ENCODE results near the gene HARS1. TPM values are rescaled to one million over a fixed set of nuclear protein-coding genes. Genes with fewer than 3 reads are reported as not detected.

Gene HARS1
- total RNA-seq, 2 donors from 2014 or later = 41.0 to 66.1 TPM

DNA sequence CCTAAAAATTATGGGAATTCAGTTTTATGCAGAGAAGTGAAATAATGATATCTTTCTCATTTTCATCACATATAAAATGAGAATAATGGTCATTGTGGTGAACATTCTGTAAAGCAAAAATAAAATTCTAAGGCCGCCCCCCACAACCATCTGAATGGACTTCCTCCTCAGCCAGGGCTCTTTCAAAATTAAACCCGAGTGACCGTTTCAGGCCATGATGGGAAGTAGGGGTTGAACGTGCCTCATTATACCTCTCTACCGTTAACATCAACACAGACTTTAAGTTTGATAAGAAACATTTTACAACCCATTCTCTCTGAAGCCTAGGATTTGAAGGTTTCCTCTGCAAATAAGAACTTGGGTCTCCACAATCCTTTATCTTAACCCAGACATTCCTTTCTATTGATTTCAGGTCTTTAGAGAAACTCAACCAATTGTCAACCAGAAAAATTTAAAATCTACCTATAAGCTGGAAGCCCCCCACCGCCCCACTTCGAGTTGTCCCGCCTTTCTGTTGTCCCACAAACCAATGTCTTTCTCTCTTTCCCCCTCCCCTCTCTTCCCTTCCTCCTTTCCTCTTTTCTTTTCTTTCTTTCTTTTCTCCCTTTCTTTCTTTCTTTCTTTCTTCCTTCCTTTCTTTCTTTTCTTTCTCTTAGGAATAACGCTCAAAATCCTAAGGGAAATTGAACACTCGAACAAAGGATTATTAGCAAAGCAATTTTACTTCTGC, 53.6 kb downstream of the HARS1 start:
- Histone ChIP-seq H3K9me3 (no peaks in the 10 kb centered on the region), H3K4me3 (no peak overlapping the region), H3K36me3 (no peaks in the 10 kb centered on the region), H3K27me3 (no peaks in the 10 kb centered on the region), H3K9ac (ENCODE audit: low read depth in 2 of 2, low read length in 2 of 2) (no peak overlapping the region), H3K4me1 (no peaks in the 10 kb centered on the region), H3K27ac (no peak overlapping the region)
- intact Hi-C loops (cut with DNase I) = loop anchor here (5.0 kb wide), 1 partner anchor 265 kb away; no protein-coding TSS in a partner anchor
- no peak for DNase-seq
- TF ChIP-seq, protein P1, sequence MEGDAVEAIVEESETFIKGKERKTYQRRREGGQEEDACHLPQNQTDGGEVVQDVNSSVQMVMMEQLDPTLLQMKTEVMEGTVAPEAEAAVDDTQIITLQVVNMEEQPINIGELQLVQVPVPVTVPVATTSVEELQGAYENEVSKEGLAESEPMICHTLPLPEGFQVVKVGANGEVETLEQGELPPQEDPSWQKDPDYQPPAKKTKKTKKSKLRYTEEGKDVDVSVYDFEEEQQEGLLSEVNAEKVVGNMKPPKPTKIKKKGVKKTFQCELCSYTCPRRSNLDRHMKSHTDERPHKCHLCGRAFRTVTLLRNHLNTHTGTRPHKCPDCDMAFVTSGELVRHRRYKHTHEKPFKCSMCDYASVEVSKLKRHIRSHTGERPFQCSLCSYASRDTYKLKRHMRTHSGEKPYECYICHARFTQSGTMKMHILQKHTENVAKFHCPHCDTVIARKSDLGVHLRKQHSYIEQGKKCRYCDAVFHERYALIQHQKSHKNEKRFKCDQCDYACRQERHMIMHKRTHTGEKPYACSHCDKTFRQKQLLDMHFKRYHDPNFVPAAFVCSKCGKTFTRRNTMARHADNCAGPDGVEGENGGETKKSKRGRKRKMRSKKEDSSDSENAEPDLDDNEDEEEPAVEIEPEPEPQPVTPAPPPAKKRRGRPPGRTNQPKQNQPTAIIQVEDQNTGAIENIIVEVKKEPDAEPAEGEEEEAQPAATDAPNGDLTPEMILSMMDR (IDR thresholded peaks at IDR 0.05) = no peak

DNA sequence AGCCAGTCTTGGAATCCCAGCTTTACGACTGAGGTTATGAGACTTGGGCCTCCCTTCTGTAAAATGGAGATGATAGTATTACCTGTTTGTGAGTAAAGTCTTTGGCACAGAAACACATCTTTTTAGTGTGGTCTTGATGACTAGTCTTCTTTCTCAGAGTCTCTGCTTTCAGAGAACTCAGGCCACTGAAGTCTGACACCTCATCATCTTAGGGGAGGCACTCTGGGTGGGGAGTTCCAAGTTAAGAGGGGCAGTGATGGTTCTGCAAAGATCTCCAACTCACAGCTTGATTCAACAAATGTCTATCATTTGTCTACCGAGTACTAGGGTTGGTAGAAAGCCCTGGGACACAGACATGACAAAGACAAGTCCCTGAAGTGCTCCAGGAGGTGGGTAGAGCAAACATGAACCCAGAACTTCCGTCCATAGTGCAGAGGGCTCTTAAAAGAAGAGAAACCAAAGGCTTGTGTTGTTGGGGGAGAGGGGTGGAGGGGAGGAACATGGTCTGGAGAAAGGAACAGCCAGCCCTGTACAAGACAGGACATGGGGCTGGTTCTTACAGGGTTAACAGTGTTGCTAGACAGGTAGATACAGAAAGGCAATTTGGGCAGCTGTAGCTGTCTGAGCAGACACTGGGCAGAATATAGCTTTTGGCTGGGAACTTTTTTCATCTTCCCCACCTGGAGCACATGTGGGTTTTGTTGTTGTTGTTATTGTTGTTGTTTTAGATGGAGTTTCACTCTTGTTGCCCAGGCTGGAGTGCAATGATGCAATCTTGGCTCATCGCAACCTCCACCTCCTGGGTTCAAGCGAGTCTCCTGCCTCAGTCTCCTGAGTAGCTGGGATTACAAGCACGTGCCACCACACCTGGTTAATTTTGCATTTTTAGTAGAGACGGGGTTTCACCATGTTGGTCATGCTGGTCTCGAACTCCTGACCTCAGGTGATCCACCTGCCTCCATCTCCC, 55.6 kb downstream of the HARS1 start:
- Histone ChIP-seq H3K9me3 (no peaks in the 10 kb centered on the region), H3K4me3 (no peak overlapping the region), H3K36me3 (no peaks in the 10 kb centered on the region), H3K27me3 (no peaks in the 10 kb centered on the region), H3K9ac (ENCODE audit: low read depth in 2 of 2, low read length in 2 of 2) (no peak overlapping the region), H3K4me1 (peaks cover 4% of the 10 kb centered on the region), H3K27ac (no peak overlapping the region)
- DNase-seq = no peak
- intact Hi-C loops (cut with DNase I) = loop anchor here (5.0 kb wide), 1 partner anchor 263 kb away; no protein-coding TSS in a partner anchor
- TF ChIP-seq, protein P1 (IDR thresholded peaks at IDR 0.05) = peak; percentile 13

DNA sequence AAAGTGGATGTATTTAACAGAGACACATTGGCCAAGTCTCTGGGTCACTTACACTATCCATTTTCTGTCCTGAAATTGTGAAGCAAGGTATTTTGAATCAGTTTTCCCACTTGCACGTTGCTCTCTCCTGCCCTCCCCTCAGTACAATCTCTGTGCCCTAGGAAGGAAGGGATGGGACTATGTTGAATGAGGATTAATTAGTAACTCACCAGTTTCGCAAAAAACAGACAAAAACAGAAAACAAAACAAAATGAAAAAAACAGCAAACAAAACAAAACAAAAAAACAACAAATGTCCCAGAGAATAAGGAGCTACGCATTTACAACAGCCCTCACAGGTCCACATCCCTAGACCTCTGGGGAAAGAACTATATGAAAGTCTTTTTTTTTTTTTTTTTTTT, 57.1 kb downstream of the HARS1 start:
- no peak for DNase-seq
- TF ChIP-seq, protein P1 (IDR thresholded peaks at IDR 0.05) = no peak
- Histone ChIP-seq H3K9me3 (no peaks in the 10 kb centered on the region), H3K4me3 (no peak overlapping the region), H3K27me3 (no peaks in the 10 kb centered on the region), H3K4me1 (peaks cover 4% of the 10 kb centered on the region), H3K27ac (no peak overlapping the region), H3K36me3 (no peaks in the 10 kb centered on the region), H3K9ac (ENCODE audit: low read depth in 2 of 2, low read length in 2 of 2) (no peak overlapping the region)
- intact Hi-C loops (cut with DNase I) = loop anchor here (5.0 kb wide), 1 partner anchor 67 kb away; no protein-coding TSS in a partner anchor

DNA sequence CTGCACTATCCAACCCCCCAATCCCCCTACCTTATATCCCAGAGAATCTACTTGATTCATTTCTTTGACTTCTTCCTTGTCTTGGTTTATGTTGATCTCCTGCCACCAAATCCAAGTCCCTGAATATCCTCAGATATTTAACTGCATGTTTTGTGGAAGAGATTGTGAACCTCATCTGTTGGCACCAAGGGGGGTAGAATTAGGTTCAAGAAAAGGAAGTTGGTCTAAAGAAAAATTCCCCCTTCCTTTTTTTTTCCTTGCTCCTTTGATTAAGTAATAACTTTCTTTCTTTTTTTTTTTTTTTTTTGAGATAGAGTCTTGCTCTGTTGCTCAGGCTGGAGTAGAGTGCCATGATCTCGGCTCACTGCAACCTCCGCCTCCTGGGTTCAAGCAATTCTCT, 57.7 kb downstream of the HARS1 start:
- DNase-seq = no peak
- Histone ChIP-seq H3K4me1 (peaks cover 4% of the 10 kb centered on the region), H3K36me3 (no peaks in the 10 kb centered on the region), H3K9ac (ENCODE audit: low read depth in 2 of 2, low read length in 2 of 2) (peak overlapping the region; percentile 77 to 91), H3K4me3 (peak overlapping the region; percentile 47), H3K27me3 (no peaks in the 10 kb centered on the region), H3K9me3 (no peaks in the 10 kb centered on the region), H3K27ac (peak overlapping the region; percentile 69)
- intact Hi-C loops (cut with DNase I) = loop anchor here (5.0 kb wide), 1 partner anchor 66 kb away; no protein-coding TSS in a partner anchor
- TF ChIP-seq, protein P1 (IDR thresholded peaks at IDR 0.05) = no peak

DNA sequence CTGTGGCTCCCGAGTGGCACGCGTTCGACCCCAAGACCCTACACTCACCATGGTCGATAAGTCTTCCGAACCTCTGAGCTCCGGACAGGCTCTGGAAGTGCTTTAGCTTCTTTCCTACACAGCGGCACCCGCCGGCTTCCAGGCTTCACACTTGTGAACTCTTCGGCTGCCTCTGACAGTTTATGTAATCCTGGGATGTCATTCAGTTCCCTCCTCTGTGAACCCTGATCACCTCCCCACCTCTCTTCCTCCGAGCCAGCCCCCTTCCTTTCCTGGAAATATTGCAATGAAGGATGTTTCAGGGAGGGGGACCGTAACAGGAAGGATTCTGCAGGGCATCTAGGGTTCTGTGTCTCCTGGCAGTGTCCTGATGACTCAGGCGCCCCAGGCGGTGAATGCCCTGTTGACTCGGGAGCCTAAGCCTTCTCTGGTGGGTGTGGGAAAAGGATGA, 58.1 kb downstream of the HARS1 start, which contains the start of gene CD14:
Gene CD14, minus strand, starts transcription at position 155 of the 451 bp plus-strand sequence. Its CDS starts 104 bp downstream, at position 51.
- H3K9me3 ChIP-seq = no peaks in the 10 kb centered on the region
- peak within 1 kb of the TSS; percentile 69 for H3K27ac ChIP-seq
- no peaks in the 10 kb centered on the region for H3K27me3 ChIP-seq
- H3K9ac ChIP-seq (ENCODE audit: low read depth in 2 of 2, low read length in 2 of 2) = peak within 1 kb of the TSS; percentile 77 to 91
- intact Hi-C loops (cut with DNase I) = loop anchor here (5.0 kb wide), 1 partner anchor 66 kb away; no protein-coding TSS in a partner anchor
- peak within 1 kb of the TSS; percentile 47 for H3K4me3 ChIP-seq
- TF ChIP-seq, protein P1 (IDR thresholded peaks at IDR 0.05) = no peak
- no peaks in the 10 kb centered on the region for H3K36me3 ChIP-seq
- peaks cover 4% of the 10 kb centered on the region for H3K4me1 ChIP-seq
- peak; percentile 76 for DNase-seq

Data from colonic mucosa (tissue), 4 donors.